WI38 (cell line): Measurements from ENCODE around the gene CLIP2.
"Not testable (repeated sequence)": the region's sequence is repeated elsewhere in the genome, so short reads cannot be mapped to it uniquely, and the experiment has no call there.

Source experiments
- H3K4me3 ChIP-seq: 2 replicates; pipeline ENCODE4 v1.5.1; 2011; ENCODE audit warnings: low read depth, mild to moderate bottlenecking, control low read depth, low read length
- TF ChIP-seq, protein P1 (sequence below): IDR thresholded peaks from 2 replicates; pipeline ENCODE4 v1.5.1; 2012; ENCODE audit warnings: low read depth, mild to moderate bottlenecking, control low read depth, low read length

CLIP2 gene

DNA sequence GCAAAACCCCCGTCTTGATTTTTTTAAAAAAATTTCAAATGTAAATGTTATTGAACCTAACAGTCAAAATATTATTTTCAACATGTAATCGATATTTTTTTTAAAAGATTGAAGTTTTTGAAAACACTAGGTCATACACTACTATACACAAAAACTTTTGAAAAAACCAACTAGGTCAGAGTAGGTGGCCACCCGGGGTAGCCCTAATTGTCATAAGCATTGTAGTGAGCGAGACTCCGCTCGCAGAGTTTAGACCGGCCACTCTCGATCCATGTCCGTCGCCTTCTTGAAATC lies 35.4 kb upstream of the CLIP2 start:
- TF ChIP-seq, protein P1, sequence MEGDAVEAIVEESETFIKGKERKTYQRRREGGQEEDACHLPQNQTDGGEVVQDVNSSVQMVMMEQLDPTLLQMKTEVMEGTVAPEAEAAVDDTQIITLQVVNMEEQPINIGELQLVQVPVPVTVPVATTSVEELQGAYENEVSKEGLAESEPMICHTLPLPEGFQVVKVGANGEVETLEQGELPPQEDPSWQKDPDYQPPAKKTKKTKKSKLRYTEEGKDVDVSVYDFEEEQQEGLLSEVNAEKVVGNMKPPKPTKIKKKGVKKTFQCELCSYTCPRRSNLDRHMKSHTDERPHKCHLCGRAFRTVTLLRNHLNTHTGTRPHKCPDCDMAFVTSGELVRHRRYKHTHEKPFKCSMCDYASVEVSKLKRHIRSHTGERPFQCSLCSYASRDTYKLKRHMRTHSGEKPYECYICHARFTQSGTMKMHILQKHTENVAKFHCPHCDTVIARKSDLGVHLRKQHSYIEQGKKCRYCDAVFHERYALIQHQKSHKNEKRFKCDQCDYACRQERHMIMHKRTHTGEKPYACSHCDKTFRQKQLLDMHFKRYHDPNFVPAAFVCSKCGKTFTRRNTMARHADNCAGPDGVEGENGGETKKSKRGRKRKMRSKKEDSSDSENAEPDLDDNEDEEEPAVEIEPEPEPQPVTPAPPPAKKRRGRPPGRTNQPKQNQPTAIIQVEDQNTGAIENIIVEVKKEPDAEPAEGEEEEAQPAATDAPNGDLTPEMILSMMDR = no peak
- H3K4me3 ChIP-seq = peak overlapping the region; percentile 90

DNA sequence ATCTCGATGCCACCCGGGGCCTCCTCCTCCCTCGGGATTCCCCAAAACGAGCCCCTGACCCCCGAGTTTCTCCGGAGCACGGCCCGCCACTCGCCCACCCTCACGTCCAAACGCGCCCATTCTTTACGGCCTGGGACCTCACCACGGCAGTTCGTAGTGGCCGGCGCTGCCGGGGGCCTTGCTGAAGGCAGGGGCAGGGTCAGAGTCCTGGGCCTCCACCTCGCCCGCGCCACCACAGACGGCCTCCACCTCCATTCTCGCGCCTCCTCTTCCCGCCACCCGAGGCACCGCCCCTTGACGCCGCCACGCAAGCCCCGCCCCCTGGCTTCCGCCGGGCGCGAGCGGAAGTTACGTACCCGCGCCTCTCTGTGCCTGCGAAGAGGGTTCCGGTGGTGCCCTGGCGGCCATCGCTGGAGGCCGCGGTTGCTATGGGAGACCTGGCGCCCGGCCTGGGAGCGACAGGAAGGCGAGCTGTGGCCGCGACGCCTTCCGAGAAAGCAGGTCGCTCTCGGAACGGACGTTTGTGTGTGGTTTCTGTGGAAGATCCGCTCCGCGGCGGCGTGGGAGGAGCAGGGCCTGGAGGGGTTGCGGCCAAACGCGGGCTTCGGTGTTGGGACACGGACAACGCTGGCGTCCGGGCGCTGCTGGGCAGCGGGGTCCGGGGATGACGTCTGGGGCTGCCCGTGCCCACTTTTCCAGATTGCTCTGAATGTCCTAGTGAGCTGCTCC lies 34.9 kb upstream of the CLIP2 start, which contains the start of gene RFC2:
Gene RFC2 (minus strand): TSS at position 271 of the 729 bp plus-strand sequence. CDS start 16 bp downstream, at position 255.
- TF ChIP-seq, protein P1 = no peak
- H3K4me3 ChIP-seq = peak within 1 kb of the TSS; percentile 90

DNA sequence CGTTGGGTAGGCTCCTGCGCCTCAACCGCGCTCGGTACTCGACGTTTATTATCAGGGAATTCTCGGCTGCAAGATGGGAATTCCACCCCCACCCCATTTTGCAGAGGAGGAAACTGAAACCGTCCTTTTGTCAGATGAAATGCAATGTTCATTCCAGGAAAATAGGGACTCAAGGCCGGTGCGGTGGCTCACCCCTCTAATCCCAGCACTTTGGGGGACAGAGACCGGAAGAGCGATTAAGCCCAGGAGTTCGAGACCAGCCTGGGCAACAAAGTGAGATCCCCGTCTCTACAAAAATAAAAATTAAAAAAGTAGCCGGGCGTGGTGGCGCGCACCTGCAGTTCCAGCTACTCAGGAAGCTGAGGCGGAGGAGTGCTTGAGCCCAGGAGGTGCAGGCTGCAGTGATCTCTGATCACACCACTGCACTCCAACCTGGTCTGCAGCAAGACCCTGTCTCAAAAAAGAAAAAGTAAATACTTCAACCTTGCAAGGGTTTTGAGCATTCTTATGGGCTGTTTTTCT lies 34.3 kb upstream of the CLIP2 start:
- TF ChIP-seq, protein P1 = no peak
- peak overlapping the region; percentile 90 for H3K4me3 ChIP-seq

DNA sequence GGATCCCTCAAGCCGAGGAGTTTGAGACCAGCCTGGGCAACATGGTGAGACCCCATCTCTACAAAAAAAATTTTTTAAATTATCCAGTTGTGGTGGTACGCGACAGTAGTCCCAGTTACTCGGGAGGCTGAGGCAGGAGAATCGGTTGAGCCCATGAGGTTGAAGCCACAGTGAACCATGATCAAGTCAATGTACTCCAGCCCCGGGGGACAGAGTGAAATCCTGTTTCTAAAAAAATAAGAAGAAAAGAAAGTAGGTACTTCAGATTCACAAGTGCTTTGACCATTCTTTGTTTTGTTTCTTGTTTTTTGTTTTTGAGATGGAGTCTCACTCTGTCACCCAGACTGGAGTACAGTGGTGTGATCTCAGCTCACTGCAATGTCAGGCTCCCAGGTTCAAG lies 33.7 kb upstream of the CLIP2 start:
- H3K4me3 ChIP-seq = not testable (repeated sequence)

DNA sequence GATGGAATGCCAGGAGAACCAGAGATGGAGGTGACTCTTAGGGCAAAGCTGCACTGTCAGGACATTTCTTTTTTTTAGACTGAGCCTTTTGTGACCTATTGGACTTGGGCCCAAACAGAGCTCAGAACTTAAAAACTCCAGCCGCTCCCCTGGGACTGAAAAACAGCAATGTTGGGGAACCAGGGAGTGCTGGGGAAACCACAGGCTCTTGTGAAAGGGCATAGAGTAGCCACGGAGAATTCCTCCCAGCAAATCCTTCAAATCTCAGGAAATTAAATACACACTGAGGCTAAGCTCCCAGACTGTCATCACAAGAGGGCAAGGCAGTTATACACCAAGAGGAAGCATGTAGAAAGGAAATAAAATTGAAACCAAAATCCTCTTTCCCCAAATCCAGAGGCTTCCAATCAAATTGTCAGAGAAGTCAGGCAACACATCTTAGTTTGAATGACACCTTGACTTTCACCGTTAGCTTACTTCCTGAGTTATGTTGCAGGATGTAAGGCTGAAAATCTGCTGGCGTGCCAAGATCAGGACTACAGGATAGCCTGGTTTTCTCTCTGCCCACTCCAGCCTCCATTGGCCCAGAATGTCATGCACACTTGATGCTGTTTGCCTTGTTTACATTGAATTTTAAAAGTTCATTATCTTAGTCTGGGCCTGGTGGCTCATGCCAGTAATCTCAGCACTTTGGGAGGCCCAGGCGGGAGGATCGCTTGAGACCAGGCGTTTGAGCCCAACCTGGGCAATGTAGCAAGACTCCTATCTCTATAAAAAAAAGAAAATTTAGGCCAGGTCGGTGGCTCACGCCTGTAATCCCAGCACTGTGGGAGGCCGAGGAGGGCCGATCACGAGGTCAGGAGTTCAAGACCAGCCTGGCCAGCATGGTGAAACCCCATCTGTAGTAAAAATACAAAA lies 32.5 kb upstream of the CLIP2 start:
- TF ChIP-seq, protein P1 = no peak
- no peak overlapping the region for H3K4me3 ChIP-seq

DNA sequence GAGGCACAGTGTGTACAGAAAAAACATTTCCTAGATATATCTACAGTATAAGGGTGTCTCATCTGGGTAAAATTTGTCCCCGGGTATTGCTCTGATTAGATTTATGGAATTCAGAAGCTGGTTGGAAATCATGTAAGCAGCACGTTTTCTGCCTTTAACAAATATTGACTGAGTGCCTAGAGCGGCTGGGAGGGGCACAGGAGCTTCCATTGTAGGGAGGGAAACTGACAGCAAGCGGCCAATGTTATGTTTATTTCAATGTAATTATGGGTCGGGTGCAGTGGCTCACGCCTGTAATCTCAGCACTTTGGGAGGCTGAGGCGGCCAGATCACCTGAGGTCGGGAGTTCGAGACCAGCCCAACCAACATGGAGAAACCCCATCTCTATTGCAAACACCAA lies 30.6 kb upstream of the CLIP2 start:
- TF ChIP-seq, protein P1 = no peak
- H3K4me3 ChIP-seq = no peak overlapping the region

DNA sequence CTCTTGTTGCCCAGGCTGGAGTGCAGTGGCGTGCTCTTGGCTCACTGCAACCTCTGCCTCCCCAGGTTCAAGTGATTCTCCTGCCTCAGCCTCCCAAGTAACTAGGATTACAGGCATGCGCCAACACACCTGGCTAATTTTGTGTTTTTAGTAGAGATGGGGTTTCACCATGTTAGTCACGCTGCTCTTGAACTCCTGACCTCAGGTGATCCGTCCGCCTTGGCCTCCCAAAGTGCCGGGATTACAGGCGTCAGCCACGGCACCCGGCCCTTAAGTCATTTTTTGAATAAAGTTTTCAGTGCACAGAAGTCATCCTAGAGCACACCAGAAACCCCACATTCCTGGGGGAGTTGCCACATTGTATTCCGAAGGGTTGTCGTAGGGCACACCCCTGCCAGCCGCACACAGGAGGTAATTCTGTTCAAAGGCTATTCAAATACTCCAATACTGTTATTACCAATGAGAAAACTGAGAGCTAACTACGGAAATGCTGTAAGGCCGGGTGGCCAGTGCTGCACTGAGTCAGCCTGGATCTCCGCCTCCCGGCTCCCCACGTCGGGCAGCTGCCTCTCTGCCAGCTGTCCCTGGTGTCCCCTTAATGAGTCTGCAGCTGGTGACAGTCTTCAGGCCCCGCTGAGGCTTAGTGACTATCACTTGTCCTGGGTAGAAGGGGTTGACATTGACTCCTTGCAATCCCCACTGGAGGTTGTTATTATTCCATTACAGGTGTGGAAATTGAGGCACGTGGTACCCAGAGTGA lies 26.4 kb upstream of the CLIP2 start:
- no peak overlapping the region for H3K4me3 ChIP-seq
- TF ChIP-seq, protein P1 = no peak
